Fibroblast of peridontal ligament (primary cell): ENCODE measurements around the gene WAC.

ENCODE experiments used
- DNase-seq: peaks from one replicate; pipeline ENCODE4 v3.0.0-alpha.2; 2010; ENCODE audit errors: extremely low read depth

Gene WAC

DNA sequence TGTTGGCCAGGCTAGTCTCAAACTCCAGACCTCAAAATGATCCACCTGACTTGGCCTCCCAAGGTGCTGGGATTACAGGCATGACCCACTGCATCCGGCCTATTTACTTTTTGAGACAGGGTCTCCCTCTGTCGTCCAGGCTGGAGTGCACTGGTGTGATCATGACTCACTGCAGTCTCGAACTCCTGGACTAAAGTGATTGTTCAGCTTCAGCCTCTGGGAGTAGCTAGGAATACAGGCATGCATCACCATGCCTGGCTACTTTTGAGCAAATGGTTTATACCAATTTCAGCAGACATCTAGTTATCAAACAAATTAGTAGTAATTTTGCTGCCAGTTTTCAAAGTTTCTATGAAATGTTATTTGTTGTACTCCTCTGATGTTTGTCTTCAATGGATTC is 2.2 kb upstream of the WAC start:
- no peak for DNase-seq

DNA sequence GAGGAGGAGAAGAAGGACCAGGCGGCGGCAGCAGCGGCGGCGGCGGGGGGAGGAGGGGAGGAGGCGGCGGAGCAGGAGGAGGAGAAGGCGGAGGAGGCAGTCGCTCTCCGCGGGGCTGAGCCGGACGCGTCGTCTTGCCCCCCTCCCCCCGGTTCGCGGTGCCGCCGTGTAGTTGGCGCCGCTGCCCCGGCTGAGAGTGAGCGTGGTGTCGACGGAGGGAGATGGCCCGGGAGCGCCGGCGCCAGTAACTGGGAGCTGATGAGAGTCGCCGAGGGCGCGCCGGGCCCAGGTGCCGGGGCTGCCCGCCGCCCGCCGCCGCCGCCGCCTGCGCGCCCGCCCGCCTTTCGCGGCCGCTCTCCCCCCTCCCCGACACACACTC is 257 bp downstream of the WAC start:
- DNase-seq, result no peak

- peak; percentile 43 for DNase-seq
Observed at GRCh38 chr10:28533571-28534304, 820 bp downstream of the WAC start.

DNA sequence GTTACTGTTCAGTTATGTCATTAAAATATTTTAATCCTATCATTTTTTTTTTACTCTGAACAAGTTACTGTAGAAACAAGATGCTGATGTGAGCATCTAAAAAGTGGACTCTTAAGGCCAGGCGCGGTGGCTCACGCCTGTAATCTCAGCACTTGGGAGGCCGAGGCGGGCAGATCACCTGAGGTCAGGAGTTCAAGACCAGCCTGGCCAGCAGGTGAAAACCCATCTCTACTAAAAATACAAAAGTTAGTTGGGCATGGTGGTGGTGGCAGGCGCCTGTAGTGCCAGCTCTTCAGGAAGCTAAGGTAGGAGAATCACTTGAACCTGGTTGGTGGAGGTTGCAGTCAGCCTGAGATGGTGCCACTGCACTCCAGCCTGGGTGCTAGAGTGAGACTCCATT is 2.9 kb downstream of the WAC start:
- no peak for DNase-seq

GRCh38 chr10:28538595-28538994 is 5.7 kb downstream of the WAC start:
- no peak for DNase-seq

DNA sequence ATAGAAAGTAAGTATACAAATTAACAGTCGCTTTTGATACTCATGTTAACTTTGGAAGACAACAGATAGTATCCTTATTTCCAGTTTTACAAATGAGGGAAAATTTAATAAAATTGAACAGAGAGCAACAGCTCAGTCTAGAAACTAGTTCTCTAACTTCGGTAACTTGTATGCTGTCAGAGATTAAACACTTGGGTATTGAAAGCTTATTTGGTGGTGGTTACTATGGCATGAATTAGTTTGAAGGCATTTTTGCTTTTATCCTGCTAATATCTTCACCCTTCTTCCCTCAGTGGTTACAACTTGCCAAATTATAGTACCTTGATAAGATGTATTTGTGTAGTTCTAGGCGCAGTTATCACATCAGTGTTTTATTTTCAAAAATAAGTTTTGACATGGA is 7.2 kb downstream of the WAC start:
- DNase-seq, result no peak

DNA sequence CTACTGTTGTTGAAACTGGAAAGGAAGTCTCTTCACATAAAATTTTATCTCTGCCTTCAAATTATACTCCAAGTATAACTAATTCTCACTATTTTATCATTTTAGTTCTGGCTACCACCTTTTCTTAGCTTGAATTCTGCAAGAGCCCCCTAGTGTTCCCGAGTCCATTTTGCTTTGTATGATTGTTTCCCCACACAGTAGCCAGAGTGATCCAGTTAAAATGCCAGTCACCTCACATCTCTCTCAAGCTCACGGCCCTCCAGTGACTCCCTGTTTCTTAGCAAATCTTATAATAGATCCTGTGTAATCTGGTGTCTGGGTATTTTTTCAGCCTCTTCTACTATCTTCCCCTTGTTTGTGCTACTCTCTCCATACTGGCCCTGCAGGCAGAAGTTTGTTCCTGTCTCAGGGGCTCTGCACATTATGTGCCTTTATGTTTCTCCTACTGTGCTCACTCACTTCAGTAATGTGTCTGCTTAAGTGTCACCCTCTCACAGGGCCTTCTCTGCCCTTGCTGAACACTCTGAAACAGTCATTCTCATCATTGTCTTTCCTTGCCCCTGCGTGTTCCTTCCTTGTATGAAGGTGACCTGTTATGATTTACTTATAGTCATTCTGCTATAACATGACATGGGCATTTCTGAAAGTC is 8.9 kb downstream of the WAC start:
- DNase-seq, result no peak

- no peak for DNase-seq
Observed at GRCh38 chr10:28542728-28543127, 9.8 kb downstream of the WAC start.

GRCh38 chr10:28544058-28544457 is 11.1 kb downstream of the WAC start:
- DNase-seq, result no peak

- no peak for DNase-seq
Observed at GRCh38 chr10:28545967-28546644, 13.2 kb downstream of the WAC start.

DNA sequence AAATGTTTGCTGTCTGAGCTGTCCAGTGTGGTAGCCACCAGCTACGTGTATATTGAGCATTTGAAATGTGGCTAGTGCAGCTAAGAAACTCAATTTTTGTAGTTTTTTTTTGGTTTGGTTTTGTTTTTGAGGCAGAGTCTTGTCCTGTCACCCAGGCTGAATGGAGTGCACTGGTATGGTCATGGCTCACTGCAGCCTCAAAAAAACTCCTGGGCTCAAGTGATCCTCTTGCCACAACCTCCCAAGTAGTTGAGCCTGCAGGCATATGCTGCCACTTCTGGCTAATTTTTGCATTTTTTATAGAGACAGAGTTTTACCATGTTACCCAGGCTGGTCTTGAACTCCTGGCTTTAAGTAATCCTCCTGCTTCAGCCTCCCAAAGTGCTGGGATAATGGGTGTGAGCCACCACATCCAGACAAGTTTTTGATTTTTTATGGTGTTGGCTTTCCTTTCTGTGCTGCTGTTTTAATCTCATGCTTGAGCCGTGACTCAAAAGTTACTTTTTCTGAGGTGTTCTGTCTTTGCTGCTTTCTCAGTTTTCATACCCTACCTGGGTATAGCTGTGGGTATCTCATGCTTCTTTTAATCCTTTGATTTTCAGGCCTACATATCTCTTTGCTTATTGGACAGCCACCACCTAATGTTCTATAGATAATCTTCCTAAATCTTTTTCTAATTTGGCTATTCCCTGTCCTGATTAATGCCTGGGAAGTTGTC is 16.0 kb downstream of the WAC start:
- no peak for DNase-seq

GRCh38 chr10:28551086-28551485 is 18.2 kb downstream of the WAC start:
- no peak for DNase-seq

DNA sequence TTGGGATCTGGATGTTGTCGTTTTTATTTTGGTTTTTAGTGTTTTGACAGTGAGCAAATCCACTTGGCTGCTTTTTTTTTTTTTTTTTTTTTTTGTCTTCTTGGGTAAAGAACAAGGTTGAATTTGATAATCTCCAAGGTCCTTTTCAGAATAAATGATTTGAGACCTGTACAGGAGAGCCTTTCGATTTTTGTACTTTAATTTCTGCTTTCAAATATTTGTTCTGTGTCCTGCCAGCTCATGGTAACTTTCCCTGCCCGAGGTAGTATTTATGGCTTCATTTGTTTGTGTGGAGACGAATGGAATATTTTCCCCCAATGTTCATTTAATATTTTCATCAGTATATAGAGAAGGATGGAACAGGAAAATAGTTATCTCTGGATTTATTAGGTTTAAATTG is 19.9 kb downstream of the WAC start:
- no peak for DNase-seq

- DNase-seq, result no peak
Observed at GRCh38 chr10:28554009-28554408, 21.1 kb downstream of the WAC start.

GRCh38 chr10:28554952-28555351 is 22.0 kb downstream of the WAC start:
- DNase-seq, result no peak

DNA sequence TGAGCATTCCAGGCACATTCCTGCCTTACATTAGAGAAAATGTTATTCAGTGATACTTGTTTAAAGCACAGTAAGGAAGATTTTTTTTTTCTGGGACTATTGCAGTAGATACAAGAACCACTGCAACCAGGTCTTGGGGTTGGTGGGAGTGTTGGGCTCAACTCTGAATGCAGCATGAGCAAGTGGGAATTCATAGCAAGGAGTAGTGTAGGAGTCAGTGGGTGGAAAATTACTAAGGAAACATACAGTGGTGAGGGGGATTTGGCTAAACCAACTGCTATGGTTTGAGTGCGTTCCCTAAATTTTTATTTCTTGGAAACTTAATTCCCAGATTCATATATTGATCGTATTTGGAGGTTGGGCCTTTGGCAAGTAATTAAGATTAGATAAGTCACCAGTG is 22.4 kb downstream of the WAC start:
- no peak for DNase-seq

- DNase-seq, result no peak
Observed at GRCh38 chr10:28556142-28556541, 23.2 kb downstream of the WAC start.

DNA sequence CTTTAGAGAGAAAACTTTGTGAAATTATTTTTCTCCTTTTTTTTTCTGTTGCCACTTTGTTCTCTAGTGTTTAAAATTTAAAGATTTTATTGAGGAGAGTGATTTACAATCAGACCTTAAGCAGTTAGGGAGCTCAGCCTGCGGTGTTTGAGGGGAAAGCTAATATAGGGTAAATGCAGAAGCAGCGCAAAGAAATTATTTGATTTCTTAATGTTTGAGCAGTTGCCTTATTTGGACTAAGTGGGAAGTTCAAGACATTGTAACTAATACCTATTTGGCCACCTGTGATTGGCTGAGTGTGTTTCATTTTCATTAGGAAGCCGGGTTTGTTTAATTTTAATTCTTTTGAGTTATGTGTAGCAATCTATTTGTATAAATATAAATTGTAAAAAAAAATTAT is 25.3 kb downstream of the WAC start:
- no peak for DNase-seq

- no peak for DNase-seq
Observed at GRCh38 chr10:28558923-28559508, 26.1 kb downstream of the WAC start.

DNA sequence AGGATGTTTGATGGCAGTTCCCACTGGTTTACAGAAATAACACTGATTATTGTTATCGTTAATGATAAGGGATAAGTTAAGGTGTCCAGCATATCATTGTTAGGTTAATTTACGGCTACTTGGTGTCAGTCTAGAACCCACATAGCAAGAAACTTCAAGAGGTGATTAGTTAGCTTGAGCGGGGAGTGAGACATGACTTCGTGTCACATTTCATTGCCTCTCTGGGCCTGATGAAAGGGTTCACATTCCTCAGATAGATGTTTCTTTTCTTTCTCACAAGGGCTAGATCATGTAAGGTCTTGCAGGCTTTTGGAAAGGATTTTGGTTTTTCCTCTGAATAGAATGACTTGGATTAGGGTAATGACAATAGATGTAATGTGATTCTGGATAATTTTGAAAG is 26.7 kb downstream of the WAC start:
- DNase-seq, result no peak

- DNase-seq, result no peak
Observed at GRCh38 chr10:28560617-28561016, 27.7 kb downstream of the WAC start.

DNA sequence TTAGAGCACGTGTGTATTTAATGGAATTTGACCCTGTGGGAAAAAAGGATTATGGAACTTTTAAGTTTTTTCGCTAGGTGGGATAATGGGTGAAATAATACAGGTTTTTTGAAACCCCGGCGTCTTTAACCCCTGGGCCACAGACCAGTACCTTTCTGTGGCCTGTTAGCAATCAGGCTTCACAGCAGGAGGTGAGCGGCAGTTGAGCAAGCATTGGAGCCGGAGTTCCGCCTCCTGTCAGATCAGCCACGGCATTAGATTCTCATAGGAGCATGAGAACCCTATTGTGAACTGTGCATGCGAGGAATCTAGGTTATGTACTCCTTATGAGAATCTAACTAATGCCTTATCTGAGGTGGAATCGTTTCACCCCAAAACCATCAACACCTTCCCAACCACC is 28.6 kb downstream of the WAC start:
- DNase-seq, result no peak
